OCI-LY7 (cell line): ENCODE measurements around the gene SOX14. TPM values are rescaled to one million over a fixed set of nuclear protein-coding genes. Genes with fewer than 3 reads are reported as not detected.

ENCODE experiments used
- BruUV-seq: library from RNA; stranded (reverse); fragments of 400-500 nt; replicated peaks from 2 replicates; lab custom pipeline; 2021; lab: Mats Ljungman, UMichigan
- CTCF ChIA-PET: fragments of 300-600 bp; sonication (Branson Sonifier 250); formaldehyde crosslinking; loops from one replicate; lab custom pipeline; 2022; ENCODE audit warnings: antibody characterized with exemption; ENCODE audit not compliant: unreplicated experiment; lab: Charles Lee
- POLR2A ChIA-PET: fragments of 300-600 bp; sonication (Branson Sonifier 250); formaldehyde crosslinking; loops from one replicate; lab custom pipeline; 2022; ENCODE audit warnings: antibody characterized with exemption; lab: Charles Lee
- DNase-seq: peaks from one replicate; pipeline ENCODE4 v3.0.0-alpha.2; 2015; ENCODE audit warnings: low spot score
- H2AFZ ChIP-seq: fragments of 200-600 bp; sonication (generic), shearing (Covaris generic); 2 replicates; pipeline ENCODE4 v1.6.1; 2014; ENCODE audit warnings: mild to moderate bottlenecking, antibody characterized with exemption, low read length, moderate library complexity
- H3K27ac ChIP-seq: fragments of 200-600 bp; sonication (generic); 2 replicates; pipeline ENCODE4 v1.5.1; 2014; ENCODE audit warnings: mixed run types, low read depth, mild to moderate bottlenecking, moderate library complexity, low read length, inconsistent platforms; ENCODE audit not compliant: poor library complexity, severe bottlenecking
- H3K36me3 ChIP-seq: fragments of 200-600 bp; sonication (generic); 2 replicates; pipeline ENCODE4 v1.6.1; 2014; ENCODE audit warnings: mild to moderate bottlenecking, antibody characterized with exemption, low read length, moderate library complexity, mixed read lengths; ENCODE audit not compliant: insufficient read depth
- H3K4me1 ChIP-seq: fragments of 200-600 bp; sonication (generic); 2 replicates; pipeline ENCODE4 v1.5.1; 2014; ENCODE audit warnings: mild to moderate bottlenecking, low read length; ENCODE audit not compliant: insufficient read depth, poor library complexity, severe bottlenecking
- H3K4me2 ChIP-seq: fragments of 200-600 bp; sonication (generic); 2 replicates; pipeline ENCODE4 v1.6.1; 2014; ENCODE audit warnings: mild to moderate bottlenecking, low read length
- H3K4me3 ChIP-seq: fragments of 200-600 bp; sonication (generic); 2 replicates; pipeline ENCODE4 v1.5.1; 2014; ENCODE audit warnings: mild to moderate bottlenecking, low read depth, low read length; ENCODE audit not compliant: poor library complexity, severe bottlenecking
- H3K79me2 ChIP-seq: fragments of 200-600 bp; sonication (generic); 2 replicates; pipeline ENCODE4 v1.6.1; 2016; ENCODE audit warnings: low read depth, mild to moderate bottlenecking, low read length, moderate library complexity, mixed read lengths; ENCODE audit not compliant: insufficient read depth
- H3K9me2 ChIP-seq: fragments of 200-600 bp; sonication (generic); 2 replicates; pipeline ENCODE4 v1.6.1; 2016; ENCODE audit warnings: mild to moderate bottlenecking, low read length, mixed read lengths; ENCODE audit not compliant: insufficient read depth
- H3K9me3 ChIP-seq: fragments of 200-600 bp; sonication (generic); 2 replicates; pipeline ENCODE4 v1.6.1; 2014; ENCODE audit warnings: mild to moderate bottlenecking, mixed run types, low read length, mixed read lengths
- H4K20me1 ChIP-seq: fragments of 200-600 bp; sonication (generic); 2 replicates; pipeline ENCODE4 v1.6.1; 2014; ENCODE audit warnings: mild to moderate bottlenecking, antibody characterized with exemption, low read length, moderate library complexity, mixed read lengths; ENCODE audit not compliant: insufficient read depth
- CTCF ChIP-seq: fragments of 200-600 bp; sonication (generic); conservative IDR thresholded peaks from 2 replicates; pipeline ENCODE4 v1.5.1; 2014; ENCODE audit warnings: mild to moderate bottlenecking, antibody characterized with exemption, low read length, moderate library complexity, mixed read lengths
- EZH2phosphoT487 ChIP-seq: fragments of 200-600 bp; sonication (generic); IDR thresholded peaks from 2 replicates; pipeline ENCODE4 v1.6.1; 2018; ENCODE audit warnings: low read depth, borderline replicate concordance, mild to moderate bottlenecking, mixed run types, antibody characterized with exemption, low read length, moderate library complexity, mixed read lengths
- intact Hi-C: fragments of 100-400 bp; cut with micrococcal nuclease; formaldehyde crosslinking; loops from one replicate; pipeline ENCODE4 v1.10.0; 2022; ENCODE audit not compliant: unreplicated experiment
- total RNA-seq, 2 experiments: library from RNA; depleted of rRNA in 1 of 2; stranded (reverse); fragments of >200 nt in 1 of 2; shearing (Covaris generic) in 1 of 2; gene quantifications; 2 replicates each; pipeline ENCODE4 v1.2.3, GENCODE V29; 2014 to 2022

SOX14 gene
- total RNA-seq, 2 experiments from 2014 or later: not detected

DNA sequence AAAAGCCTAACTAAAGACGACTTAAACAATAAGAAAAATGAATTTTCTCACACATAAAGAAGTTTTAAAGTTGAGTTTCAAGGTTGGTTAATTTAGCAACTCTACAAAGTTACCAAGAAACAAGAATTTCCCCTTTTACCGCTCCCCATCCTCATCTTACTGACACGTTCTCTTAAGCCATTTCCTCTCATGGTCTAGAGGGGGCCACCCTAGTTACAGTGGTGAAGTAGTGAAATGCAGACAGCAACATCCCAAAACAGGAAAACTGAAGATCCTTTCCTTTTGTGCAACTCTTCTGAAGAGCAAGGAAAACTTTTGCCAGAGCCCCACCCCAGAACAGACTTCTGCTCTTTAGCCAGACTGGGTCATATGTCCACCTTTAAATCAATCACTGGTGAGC lies 17.3 kb upstream of the SOX14 start:
- no peaks in the 10 kb centered on the region for H3K79me2 ChIP-seq
- TF ChIP-seq EZH2phosphoT487: no peak
- no peak for TF ChIP-seq CTCF
- no peaks in the 10 kb centered on the region for H4K20me1 ChIP-seq
- intact Hi-C loops: no loop called here
- no peak overlapping the region for H3K27ac ChIP-seq
- H2AFZ ChIP-seq: no peak overlapping the region
- ChIA-PET CTCF (no interaction called here), POLR2A (no interaction called here)
- no peak for DNase-seq
- H3K4me2 ChIP-seq: no peak overlapping the region
- no peaks in the 10 kb centered on the region for H3K9me3 ChIP-seq
- no peaks in the 10 kb centered on the region for H3K4me1 ChIP-seq
- no peak overlapping the region for H3K4me3 ChIP-seq
- no peaks in the 10 kb centered on the region for H3K9me2 ChIP-seq
- no TSS peak for BruUV-seq
- no peaks in the 10 kb centered on the region for H3K36me3 ChIP-seq

DNA sequence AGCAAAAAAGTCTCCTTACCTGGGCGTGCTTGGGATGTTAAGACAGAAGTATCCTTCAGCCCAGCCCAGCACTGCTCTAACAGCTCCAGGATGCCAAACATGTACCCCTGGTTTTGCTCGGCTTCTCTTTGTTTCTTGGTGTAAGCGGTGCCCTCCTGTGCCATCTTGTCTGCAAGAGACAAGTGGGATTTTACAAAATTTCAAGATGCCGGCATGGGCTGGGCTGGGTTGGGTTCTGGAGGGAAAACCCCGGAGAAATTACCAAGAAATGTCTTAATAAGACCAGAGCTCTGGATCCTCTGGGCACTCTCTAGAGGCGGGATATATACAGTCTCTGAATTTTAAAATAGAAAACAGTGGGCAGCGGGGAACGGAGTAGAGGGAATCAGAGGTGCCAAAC lies 4.6 kb upstream of the SOX14 start:
- H3K4me3 ChIP-seq: no peak overlapping the region
- no peak overlapping the region for H3K4me2 ChIP-seq
- H3K9me2 ChIP-seq: no peaks in the 10 kb centered on the region
- no peaks in the 10 kb centered on the region for H4K20me1 ChIP-seq
- no peak for DNase-seq
- no peaks in the 10 kb centered on the region for H3K4me1 ChIP-seq
- CTCF ChIA-PET: no interaction called here
- POLR2A ChIA-PET: no interaction called here
- H2AFZ ChIP-seq: no peak overlapping the region
- intact Hi-C loops: no loop called here
- no TSS peak for BruUV-seq
- H3K9me3 ChIP-seq: no peaks in the 10 kb centered on the region
- no peak for TF ChIP-seq EZH2phosphoT487
- TF ChIP-seq CTCF: no peak
- H3K36me3 ChIP-seq: no peaks in the 10 kb centered on the region
- no peaks in the 10 kb centered on the region for H3K79me2 ChIP-seq
- no peak overlapping the region for H3K27ac ChIP-seq

GRCh38 chr3:137760341-137761098 lies 3.6 kb upstream of the SOX14 start:
- Histone ChIP-seq H3K27ac (no peak overlapping the region), H4K20me1 (no peaks in the 10 kb centered on the region), H3K36me3 (no peaks in the 10 kb centered on the region), H3K4me1 (no peaks in the 10 kb centered on the region), H3K79me2 (no peaks in the 10 kb centered on the region), H3K9me3 (no peaks in the 10 kb centered on the region), H3K9me2 (no peaks in the 10 kb centered on the region), H3K4me3 (no peak overlapping the region), H3K4me2 (no peak overlapping the region), H2AFZ (no peak overlapping the region)
- intact Hi-C loops: no loop called here
- ChIA-PET POLR2A (no interaction called here), CTCF (no interaction called here)
- no TSS peak for BruUV-seq
- no peak for DNase-seq
- TF ChIP-seq EZH2phosphoT487 (no peak), CTCF (no peak)
